GM21576 (cell line): ENCODE measurements around the gene IFIT3.

Experiments
- ATAC-seq: cut with Tn5 transposase; IDR thresholded peaks from one replicate; pipeline ENCODE4 v1.9.1; 2021; ENCODE audit warnings: mild to moderate bottlenecking, moderate library complexity; ENCODE audit not compliant: unreplicated experiment

The IFIT3 gene

DNA sequence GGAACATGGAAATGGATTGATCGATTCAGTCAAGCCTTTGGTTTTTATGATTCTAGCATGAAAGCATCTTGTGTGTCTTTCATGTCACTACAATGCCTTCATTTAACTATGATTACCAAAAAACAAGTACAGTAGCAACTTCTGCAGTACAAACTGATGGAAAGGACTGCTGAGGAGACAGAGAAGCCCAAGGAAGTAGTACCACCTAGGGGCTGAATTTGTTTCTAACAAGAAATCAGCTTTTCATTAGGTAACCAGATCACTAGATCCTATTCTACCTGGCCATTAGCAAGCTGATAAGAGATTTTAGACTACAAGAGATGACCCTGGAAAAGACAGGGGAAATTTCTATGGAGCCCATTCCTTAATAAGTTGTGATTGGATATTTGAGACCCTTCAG, 61.5 kb downstream of the IFIT3 start:
- no peak for ATAC-seq
